ENCODE measurements around the gene TRABD2B. TPM values are rescaled to one million over a fixed set of nuclear protein-coding genes. Genes with fewer than 3 reads are reported as not detected.

The TRABD2B gene
- total RNA-seq, 1 donor from 2014 or later: 6.2 TPM

DNA sequence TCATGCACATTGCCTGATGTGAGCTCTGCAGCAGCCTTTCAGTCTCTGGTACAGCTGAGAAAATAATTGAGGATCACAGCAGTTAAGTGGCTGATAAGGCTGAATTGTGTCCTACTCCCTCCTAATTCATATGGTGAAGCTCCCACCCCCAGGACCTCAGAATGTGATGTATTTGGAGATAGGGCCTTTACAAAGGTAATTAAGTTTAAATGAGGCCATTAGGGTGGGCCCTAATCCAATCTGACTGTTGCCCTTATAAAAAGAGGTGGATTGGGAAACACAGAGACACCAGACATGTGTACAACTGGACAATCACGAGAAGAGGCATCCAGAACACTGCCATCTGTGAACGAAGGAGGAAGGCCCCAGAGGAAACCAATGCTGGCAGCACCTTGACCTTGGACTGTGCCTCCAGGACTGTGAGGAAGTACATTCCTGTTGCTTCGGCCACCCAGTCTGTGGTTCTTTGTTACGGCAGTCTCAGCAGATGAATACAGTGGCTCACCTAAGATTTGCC lies 148.1 kb downstream of the TRABD2B start:
- no peaks in the 10 kb centered on the region for H3K9me3 Mint-ChIP-seq
- H3K4me1 Mint-ChIP-seq: peaks cover 24% of the 10 kb centered on the region
- H3K27me3 Mint-ChIP-seq (ENCODE audit: low read depth): peaks cover 59% of the 10 kb centered on the region
- TF ChIP-seq, protein P1, sequence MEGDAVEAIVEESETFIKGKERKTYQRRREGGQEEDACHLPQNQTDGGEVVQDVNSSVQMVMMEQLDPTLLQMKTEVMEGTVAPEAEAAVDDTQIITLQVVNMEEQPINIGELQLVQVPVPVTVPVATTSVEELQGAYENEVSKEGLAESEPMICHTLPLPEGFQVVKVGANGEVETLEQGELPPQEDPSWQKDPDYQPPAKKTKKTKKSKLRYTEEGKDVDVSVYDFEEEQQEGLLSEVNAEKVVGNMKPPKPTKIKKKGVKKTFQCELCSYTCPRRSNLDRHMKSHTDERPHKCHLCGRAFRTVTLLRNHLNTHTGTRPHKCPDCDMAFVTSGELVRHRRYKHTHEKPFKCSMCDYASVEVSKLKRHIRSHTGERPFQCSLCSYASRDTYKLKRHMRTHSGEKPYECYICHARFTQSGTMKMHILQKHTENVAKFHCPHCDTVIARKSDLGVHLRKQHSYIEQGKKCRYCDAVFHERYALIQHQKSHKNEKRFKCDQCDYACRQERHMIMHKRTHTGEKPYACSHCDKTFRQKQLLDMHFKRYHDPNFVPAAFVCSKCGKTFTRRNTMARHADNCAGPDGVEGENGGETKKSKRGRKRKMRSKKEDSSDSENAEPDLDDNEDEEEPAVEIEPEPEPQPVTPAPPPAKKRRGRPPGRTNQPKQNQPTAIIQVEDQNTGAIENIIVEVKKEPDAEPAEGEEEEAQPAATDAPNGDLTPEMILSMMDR (IDR thresholded peaks at IDR 0.05; ENCODE audit: unreplicated experiment): no peak
- H3K36me3 Mint-ChIP-seq: no peaks in the 10 kb centered on the region
- no peak overlapping the region for H3K27ac Mint-ChIP-seq
- DNase-seq (ENCODE audit: low spot score in 2 of 2, unreplicated experiment in 2 of 2): no peak
- H3K4me3 Mint-ChIP-seq: no peak overlapping the region

DNA sequence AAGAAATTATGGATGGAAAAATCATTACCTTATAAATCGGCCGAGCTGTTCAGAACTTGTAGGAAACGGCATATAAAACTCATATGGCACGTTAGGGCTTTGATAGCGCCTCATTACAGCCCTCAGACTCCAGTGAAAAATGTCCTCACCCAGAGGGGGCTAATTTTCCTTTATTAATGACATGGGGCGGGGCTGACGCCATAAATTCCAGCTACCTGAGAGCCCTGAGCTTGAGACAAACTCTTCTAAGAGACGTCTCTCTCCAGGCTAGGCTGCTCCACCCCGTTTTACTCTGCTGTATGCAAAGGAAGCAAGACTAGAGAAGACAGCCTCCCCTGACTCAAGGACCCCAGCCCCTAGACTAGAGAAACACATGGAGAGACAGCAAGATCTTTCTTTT lies 149.4 kb downstream of the TRABD2B start:
- Mint-ChIP-seq H3K4me1 (peaks cover 25% of the 10 kb centered on the region), H3K36me3 (no peaks in the 10 kb centered on the region), H3K27ac (no peak overlapping the region), H3K27me3 (ENCODE audit: low read depth) (peaks cover 59% of the 10 kb centered on the region), H3K9me3 (no peaks in the 10 kb centered on the region), H3K4me3 (no peak overlapping the region)
- DNase-seq (ENCODE audit: low spot score in 2 of 2, unreplicated experiment in 2 of 2): no peak
- TF ChIP-seq, protein P1 (IDR thresholded peaks at IDR 0.05; ENCODE audit: unreplicated experiment): no peak

DNA sequence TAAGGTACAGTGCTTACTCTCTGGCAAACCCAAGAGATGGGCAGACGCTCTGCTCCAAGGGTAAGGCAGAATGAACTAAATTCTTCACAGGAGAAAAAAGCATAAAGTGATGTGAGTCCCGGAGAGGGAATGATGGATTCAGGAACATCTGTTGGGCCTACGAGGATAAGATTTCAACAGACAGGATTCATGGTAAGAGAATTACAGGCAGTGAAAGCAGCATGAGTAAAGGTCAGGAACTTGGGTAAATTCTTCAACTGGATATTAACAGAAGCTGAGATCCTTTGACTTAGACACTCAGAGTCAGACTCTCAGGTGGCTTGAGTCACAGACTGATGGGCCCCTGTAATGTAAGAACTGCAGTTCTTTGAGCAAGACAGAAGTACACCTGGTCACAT lies 152.6 kb downstream of the TRABD2B start:
- Mint-ChIP-seq H3K9me3 (no peaks in the 10 kb centered on the region), H3K4me3 (no peak overlapping the region), H3K36me3 (no peaks in the 10 kb centered on the region), H3K27me3 (ENCODE audit: low read depth) (peaks cover 46% of the 10 kb centered on the region), H3K4me1 (peaks cover 31% of the 10 kb centered on the region), H3K27ac (no peak overlapping the region)
- DNase-seq (ENCODE audit: low spot score in 2 of 2, unreplicated experiment in 2 of 2): no peak
- TF ChIP-seq, protein P1 (IDR thresholded peaks at IDR 0.05; ENCODE audit: unreplicated experiment): no peak

DNA sequence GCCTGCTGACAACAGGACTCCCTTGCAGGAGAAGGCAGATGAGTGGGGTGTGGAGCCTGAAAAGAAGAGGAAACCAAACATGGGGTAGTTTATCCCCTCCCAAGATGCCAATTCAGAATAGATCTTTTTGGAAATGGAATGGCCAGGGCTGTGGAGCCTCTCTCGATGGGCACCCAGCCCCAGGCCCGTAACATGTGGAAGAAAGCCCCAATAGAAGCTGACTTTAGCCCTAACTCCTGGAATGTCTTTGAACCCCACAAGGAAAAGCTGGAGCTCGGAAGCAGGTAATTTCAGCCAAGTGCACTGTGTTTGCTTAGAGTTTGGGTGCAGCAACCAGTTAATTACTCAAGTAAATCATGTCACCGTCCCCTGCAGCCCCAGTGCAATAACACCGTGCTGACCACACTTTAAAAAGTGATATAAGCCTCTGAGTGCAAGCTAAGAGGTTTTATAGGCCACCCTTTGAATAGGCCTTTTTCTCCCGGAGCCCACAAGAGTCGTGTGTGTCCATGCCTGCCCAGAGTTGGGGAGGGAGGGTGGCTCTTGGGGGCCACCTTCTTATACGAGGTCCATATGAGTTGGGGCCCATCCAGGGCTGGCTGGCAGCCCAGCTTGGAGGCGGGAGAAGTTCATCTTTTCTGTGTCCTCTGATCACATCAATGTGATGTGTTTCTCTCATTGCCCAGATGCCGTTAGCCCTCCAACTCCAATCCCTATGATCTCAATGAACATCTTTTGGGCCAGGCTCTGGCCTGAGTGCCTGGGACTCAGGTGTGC lies 153.2 kb downstream of the TRABD2B start:
- H3K9me3 Mint-ChIP-seq: no peaks in the 10 kb centered on the region
- peaks cover 27% of the 10 kb centered on the region for H3K4me1 Mint-ChIP-seq
- no peak for DNase-seq (ENCODE audit: low spot score in 2 of 2, unreplicated experiment in 2 of 2)
- no peaks in the 10 kb centered on the region for H3K36me3 Mint-ChIP-seq
- H3K4me3 Mint-ChIP-seq: no peak overlapping the region
- peaks cover 45% of the 10 kb centered on the region for H3K27me3 Mint-ChIP-seq (ENCODE audit: low read depth)
- TF ChIP-seq, protein P1 (IDR thresholded peaks at IDR 0.05; ENCODE audit: unreplicated experiment): no peak
- H3K27ac Mint-ChIP-seq: no peak overlapping the region

DNA sequence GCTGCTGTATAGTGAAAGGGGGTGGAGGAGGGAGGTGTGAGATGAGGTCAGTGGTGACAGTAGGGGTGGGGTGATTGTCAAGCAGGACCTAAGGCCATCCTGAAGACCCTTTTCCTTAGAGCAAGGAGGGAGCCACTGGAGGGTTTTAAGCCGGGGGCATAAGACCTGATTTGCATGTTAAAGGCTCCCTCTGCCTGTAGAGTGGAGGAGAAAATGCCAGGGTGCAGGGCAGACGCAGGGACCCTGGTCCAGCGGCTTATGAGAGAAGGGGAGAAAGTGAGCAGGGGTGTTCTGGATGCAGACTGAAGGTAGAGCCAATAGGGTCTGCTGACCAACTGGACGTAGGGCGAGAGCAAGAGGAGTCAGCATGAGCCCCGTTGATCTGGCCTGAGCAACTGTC lies 154.1 kb downstream of the TRABD2B start:
- Mint-ChIP-seq H3K4me3 (no peak overlapping the region), H3K36me3 (no peaks in the 10 kb centered on the region), H3K9me3 (no peaks in the 10 kb centered on the region), H3K4me1 (peaks cover 19% of the 10 kb centered on the region), H3K27me3 (ENCODE audit: low read depth) (peaks cover 45% of the 10 kb centered on the region), H3K27ac (no peak overlapping the region)
- TF ChIP-seq, protein P1 (IDR thresholded peaks at IDR 0.05; ENCODE audit: unreplicated experiment): no peak
- no peak for DNase-seq (ENCODE audit: low spot score in 2 of 2, unreplicated experiment in 2 of 2)

All from mesothelial cell of epicardium (in vitro differentiated cells).